ENCODE data around the gene MUTYH.

DNA sequence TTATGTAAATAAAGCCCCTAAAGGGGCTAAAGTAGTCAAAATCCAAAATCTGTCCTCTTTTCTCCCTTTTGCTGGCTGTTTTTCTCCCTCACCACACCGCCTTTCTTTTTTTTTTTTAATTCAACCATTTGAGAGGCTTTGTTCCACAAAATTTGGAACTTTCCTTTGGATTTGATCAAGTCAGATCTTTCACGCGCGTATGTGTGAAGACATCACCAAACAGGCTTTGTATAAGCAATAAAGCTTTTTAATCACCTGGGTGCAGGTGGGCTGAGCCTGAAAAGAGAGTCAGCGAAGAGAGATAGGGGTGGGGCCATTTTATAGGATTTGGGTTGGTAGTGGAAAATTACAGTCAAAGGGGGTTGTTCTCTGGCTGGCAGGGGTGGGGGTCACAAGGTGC, 18.8 kb downstream of the MUTYH start:
- TF ChIP-seq EZH2phosphoT487 (IDR thresholded peaks at IDR 0.05; ENCODE audit: insufficient read depth, low read depth): no peak
- no peak for TF ChIP-seq EZH2 (IDR thresholded peaks at IDR 0.05; ENCODE audit: insufficient read depth, poor library complexity, severe bottlenecking)

Data from GM23248 (cell line).